Suppressor macrophage treated with lipopolysaccharide for 4 hours (primary cell): ENCODE data around the gene ZNF446.
"Not testable (repeated sequence)": the region's sequence is repeated elsewhere in the genome, so short reads cannot be mapped to it uniquely, and the experiment has no call there.

ENCODE experiments used
- DNase-seq: peaks from one replicate; pipeline ENCODE4 v3.0.0-alpha.2; 2020

ZNF446 gene

DNA sequence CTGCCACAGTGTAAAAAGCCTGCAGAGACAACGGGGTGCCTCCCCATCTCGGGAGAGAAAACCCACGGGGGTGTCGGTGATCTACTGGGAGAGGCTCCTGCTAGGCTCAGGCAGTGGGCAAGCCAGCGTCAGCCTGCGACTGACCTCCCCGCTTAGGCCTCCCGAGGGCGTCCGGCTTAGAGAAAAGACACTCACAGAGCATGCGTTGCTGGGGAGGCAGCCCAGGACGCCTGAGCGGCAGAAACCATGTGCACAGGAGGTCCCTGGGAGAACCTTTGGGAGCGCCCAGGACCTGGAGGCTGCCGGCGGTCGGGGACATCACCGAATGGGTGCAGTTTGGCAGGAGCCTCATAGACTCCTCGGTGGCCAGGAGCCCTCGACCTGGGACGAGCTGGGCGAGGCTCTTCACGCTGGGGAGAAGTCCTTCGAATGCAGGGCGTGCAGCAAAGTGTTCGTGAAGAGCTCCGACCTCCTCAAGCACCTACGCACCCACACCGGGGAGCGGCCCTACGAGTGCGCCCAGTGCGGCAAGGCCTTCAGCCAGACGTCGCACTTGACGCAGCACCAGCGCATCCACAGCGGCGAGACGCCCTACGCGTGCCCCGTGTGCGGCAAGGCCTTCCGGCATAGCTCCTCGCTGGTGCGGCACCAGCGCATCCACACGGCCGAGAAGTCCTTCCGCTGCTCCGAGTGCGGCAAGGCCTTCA lies 5.2 kb upstream of the ZNF446 start:
- not testable (repeated sequence) for DNase-seq

DNA sequence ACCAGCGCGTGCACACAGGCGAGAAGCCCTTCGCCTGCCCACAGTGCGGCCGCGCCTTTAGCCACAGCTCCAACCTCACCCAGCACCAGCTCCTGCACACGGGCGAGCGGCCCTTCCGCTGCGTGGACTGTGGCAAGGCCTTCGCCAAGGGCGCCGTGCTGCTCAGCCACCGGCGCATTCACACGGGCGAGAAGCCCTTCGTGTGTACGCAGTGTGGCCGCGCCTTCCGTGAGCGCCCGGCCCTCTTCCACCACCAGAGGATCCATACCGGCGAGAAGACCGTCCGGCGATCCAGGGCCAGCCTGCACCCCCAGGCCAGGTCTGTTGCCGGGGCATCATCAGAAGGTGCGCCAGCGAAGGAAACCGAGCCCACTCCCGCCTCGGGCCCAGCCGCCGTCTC lies 4.4 kb upstream of the ZNF446 start:
- no peak for DNase-seq

DNA sequence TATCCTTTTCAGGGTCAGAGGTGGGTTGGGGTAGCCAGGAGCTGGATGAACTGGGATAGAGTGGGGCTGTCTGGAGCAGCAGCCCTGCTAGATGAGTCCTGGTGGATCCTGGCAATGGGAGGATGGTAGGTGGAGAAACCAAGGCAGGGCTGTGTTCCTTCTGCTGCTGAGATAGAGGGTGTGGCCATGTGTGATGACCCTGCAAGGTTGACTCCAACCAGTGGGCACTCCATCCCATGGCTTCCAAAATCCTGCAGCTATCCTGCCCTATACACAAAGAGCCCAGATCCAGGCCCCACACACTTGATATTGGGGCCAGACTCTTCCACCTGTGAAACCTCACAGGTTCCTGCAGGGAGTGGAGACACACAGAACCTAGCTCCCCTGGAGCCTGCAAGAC lies 2.4 kb upstream of the ZNF446 start:
- no peak for DNase-seq

DNA sequence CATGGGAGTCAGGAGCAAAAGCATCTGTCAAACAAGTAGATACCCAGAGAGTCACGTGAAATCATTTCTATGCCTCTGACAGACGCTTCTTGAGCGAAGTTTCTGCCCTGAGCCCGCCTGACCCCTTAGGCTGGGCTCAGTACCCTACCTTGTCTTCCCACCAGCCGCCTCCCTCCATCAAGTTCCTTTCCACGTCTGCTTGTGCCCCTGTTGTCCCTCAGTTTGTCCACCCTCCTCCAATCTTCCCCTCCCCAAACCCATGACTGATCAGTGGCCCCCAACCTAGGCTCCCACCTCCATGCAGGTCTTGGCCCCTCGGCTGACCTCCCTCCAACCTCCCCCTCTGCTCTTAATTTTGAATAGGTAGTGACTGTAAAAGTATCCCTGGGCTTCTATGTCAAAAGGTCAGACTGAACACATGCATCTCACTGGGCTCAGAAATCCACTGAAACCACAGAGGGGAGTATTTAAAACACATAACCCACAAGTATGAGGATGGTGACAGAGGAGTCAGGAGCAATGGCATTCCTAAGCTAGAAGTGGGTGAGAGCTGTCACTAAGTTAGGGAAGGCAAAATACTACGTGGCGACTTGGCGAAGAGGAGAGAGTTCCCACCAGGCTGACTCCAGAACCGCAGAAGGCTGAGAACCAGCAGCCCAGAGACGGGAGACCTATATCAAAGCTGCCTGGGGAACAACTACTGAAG lies 1.7 kb upstream of the ZNF446 start:
- DNase-seq: no peak

DNA sequence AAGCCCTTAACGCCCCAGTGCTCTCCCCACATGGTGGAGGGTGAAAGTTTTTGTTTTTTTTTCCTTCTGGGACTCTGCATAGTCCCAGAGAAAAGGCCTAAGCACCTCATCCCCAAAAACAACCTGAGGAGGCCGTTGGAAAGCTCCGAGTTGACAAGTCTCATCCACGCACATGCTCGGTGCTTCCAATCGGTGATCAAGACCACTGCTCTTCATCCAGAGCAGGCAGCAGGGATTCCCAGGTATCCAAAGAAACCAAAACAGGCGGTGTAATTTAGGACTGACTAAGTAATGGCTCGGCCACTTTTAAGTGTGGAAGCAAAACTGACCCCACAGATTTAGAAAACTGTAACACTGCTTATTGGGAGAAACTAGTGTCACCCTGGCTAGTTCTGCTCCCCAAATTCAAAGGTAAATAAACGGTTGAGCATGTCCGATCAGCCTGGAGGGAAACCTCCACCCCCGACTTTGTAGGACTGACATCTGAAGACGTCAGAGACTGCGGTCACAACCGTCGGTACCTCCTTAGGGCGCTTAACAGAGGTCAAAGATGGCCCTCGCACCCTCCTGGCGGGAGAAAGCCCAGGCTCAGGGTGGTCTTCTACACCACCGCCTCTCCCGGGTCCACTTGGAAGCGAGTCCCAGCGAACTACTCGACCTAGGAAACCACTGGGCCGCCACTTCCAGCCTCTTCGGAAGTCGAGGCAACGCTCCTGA lies 997 bp upstream of the ZNF446 start:
- no peak for DNase-seq

DNA sequence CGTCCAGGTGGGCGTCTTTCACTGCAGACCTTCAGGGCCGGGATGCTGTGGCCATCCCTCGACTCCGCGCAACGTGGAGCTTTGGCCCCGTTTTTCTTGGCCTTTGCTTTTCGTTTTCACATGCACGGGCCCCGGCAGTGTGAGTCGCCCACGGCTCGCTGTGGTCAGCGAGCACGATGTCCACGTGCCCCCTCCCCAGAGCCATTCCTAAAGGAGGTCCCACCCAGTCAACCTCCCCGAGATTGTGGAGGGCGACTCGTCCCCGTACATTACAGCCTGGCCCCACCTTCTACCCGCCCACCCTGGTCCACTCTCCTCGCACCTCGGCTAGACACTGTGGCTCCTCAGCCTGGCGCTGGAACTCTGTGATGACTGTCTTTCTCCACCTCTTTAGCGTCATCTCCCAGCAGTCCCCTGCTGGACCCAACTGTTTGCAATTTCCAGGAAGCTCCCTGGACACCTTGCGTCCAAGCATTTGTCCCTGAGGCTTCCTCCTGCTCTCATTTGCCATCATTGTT lies 405 bp downstream of the ZNF446 start:
- DNase-seq: no peak

- DNase-seq: no peak
These were observed 978 bp downstream of the ZNF446 start for GRCh38 chr19:58477130-58477529.

GRCh38 chr19:58477871-58478270 lies 1.7 kb downstream of the ZNF446 start:
- no peak for DNase-seq

- no peak for DNase-seq
These were observed 3.2 kb downstream of the ZNF446 start for GRCh38 chr19:58479303-58479702.

GRCh38 chr19:58479736-58480480 lies 3.8 kb downstream of the ZNF446 start:
- no peak for DNase-seq

- no peak for DNase-seq
These were observed 4.3 kb downstream of the ZNF446 start for GRCh38 chr19:58480481-58480830.

- no peak for DNase-seq
These were observed 4.7 kb downstream of the ZNF446 start for GRCh38 chr19:58480831-58481230.

GRCh38 chr19:58482372-58482771 lies 6.2 kb downstream of the ZNF446 start:
- no peak for DNase-seq

GRCh38 chr19:58483776-58484175 lies 7.6 kb downstream of the ZNF446 start:
- DNase-seq: no peak

GRCh38 chr19:58484349-58484748 lies 8.2 kb downstream of the ZNF446 start:
- DNase-seq: not testable (repeated sequence)

GRCh38 chr19:58491393-58491792 lies 15.2 kb downstream of the ZNF446 start:
- DNase-seq: no peak

- no peak for DNase-seq
These were observed 16.1 kb downstream of the ZNF446 start for GRCh38 chr19:58492265-58492664.

GRCh38 chr19:58497634-58498170 lies 21.6 kb downstream of the ZNF446 start:
- DNase-seq: no peak

- no peak for DNase-seq
These were observed 22.3 kb downstream of the ZNF446 start for GRCh38 chr19:58498316-58499020.

DNA sequence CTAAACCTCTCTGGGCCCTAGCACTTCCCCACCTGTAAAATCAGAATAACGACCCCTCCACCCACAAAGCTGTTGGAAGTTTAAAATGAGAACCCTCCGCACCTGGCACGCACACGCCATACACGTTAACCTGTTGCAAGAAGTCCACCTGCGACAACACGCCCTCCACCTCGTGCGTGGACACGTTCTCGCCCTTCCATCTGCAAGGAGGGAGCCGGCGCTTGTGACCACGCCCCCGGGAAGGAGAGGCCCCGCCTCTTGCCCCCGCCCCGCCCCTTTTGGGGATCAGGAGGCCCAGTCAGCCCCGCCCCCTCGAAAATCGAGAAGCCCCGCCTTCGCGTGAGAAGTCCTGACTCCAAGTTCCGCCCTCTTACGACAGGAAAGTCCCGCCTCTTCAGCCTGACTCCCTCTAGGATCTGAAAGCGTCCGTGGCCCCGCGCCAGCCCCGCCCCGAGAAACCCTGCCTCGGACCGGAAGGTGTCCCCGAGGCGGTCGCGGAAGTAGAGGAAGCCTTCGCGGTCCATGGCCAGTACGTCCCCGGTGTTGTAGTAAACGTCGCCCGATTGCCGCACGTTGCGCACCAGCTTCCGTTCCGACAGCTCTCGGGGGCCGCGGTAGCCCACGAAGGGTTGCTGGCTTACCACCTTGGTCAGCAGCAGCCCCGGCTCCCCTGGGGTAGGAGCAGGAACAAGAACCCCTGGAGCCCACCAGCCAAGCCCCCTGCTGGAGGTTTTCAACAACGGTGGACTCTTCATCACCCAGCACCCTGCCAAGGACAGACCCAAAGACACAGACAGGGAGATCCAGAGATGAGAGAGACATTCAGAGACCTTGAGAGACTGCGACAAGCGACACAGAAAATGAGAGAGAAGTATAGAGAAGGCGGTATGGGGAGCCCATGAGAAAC lies 23.1 kb downstream of the ZNF446 start:
- peak; percentile 99 for DNase-seq

GRCh38 chr19:58500242-58500641 lies 24.1 kb downstream of the ZNF446 start:
- no peak for DNase-seq
